AG10803 (cell line): Measurements from ENCODE around the gene NKRF.

Experiments used
- DNase-seq: peaks from one replicate; pipeline ENCODE4 v3.0.0; 2010; ENCODE audit warnings: low read depth
- H3K4me3 ChIP-seq: 2 replicates; pipeline ENCODE4 v1.5.1; 2011; ENCODE audit warnings: mild to moderate bottlenecking, low read length, control low read depth
- TF ChIP-seq, protein P1 (sequence below): conservative IDR thresholded peaks from 2 replicates; pipeline ENCODE4 v1.5.1; 2011; ENCODE audit warnings: mild to moderate bottlenecking, low read length, control low read depth, inconsistent platforms

Gene NKRF

DNA sequence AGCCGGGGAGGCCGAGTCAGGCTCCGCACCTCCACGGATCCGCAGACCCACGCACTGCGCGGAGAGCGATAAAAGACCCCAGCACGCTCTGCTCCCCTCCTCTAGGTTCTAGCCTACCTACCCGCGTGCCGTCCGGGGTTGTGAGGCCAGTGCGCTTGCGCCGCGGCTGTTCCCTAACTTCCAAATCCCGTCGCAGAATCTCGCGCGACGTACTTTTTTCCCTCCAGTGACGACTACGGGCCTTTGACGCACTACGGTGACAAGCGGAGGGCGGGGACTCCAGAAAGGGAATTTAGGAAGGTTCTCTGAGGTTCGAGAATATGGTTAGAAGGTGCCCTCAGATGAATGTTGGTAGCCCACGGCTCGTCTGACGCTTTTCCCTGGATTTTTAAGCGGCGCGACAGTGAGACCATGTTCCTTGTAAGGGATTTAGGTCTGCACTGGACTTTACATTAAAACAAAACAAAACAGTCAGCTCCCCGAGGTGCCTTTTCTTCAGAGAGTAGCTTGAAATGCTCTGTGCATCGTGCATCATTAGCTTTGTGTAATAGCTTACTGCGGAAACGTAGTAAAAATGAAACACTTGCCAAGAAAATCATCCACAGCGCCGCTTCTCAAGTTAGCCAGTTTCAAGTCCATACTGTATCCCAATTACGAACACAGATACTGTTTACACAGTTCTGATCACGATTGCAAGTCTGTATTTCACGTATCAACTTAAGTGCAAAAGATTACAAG lies at the start of gene NKRF:
Gene NKRF, minus strand, starts transcription at position 145 of the 738 bp plus-strand sequence.
- TF ChIP-seq, protein P1, sequence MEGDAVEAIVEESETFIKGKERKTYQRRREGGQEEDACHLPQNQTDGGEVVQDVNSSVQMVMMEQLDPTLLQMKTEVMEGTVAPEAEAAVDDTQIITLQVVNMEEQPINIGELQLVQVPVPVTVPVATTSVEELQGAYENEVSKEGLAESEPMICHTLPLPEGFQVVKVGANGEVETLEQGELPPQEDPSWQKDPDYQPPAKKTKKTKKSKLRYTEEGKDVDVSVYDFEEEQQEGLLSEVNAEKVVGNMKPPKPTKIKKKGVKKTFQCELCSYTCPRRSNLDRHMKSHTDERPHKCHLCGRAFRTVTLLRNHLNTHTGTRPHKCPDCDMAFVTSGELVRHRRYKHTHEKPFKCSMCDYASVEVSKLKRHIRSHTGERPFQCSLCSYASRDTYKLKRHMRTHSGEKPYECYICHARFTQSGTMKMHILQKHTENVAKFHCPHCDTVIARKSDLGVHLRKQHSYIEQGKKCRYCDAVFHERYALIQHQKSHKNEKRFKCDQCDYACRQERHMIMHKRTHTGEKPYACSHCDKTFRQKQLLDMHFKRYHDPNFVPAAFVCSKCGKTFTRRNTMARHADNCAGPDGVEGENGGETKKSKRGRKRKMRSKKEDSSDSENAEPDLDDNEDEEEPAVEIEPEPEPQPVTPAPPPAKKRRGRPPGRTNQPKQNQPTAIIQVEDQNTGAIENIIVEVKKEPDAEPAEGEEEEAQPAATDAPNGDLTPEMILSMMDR = no peak
- DNase-seq = peak; percentile 86
- H3K4me3 ChIP-seq = peak within 1 kb of the TSS; percentile 91

DNA sequence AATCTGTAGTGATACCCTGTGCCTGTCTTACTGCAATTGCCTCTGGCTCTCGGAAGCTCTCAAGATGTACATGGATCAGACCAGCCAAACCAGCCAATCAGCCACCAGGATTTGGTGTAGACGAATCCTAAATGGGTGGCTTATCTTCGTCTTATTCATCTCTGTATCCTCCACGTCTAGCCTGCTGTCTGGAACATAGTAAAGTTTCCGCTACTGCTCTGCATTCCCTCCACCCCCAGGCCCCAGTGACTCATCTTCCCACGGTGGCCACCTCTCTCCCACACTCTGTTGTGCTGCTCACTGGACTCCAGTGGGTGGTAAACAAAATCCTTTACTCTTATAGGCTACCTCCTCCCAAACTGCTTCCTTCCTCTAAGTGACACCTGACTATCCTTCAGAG lies 48.9 kb upstream of the NKRF start:
- DNase-seq = peak; percentile 62
- TF ChIP-seq, protein P1 = no peak

DNA sequence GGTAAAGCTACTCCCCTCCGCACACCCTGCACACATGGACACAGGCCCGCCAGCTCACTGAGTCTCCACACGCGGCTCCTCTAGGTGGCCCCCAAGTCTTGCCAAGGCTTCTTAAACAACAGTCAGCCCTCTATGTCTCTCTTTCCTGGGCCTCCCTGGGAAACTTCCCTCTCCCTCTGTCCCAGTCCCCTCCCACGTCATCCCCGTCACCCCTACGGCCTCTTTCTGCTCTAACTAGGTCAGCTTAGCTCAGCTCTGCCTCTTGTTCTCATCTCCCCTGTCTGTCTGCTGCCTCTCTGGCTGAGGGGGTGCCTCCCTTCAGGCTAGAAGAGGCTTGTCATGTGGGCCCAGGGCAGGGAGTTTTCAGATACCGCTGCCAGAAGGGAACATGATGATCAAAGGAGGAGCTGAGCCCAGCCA lies 47.9 kb upstream of the NKRF start:
- H3K4me3 ChIP-seq = no peak overlapping the region
- TF ChIP-seq, protein P1 = peak; percentile 32; the same call in 1 of the 2 replicates
- DNase-seq = peak; percentile 50

More for the DNA sequence above, 48.9 kb upstream of the NKRF start:
- no peak overlapping the region for H3K4me3 ChIP-seq

DNA sequence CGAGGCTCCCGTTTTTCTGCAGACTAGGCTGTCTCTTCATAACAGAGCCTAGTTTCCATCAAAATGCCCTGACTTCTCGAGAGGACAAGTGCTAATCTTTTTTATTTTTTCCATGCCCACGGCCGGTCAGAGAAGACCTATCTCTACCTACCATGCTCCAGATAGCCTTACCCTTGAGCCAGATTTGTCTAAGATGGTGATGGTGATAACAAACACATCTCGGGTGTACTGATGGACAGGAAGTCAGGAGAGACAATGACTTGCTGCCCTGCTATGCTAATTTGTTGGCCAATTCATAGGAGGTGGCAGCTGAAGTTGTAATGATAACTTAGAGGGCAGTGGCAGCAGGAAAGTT lies 42.2 kb upstream of the NKRF start:
- TF ChIP-seq, protein P1 = no peak
- DNase-seq = no peak

DNA sequence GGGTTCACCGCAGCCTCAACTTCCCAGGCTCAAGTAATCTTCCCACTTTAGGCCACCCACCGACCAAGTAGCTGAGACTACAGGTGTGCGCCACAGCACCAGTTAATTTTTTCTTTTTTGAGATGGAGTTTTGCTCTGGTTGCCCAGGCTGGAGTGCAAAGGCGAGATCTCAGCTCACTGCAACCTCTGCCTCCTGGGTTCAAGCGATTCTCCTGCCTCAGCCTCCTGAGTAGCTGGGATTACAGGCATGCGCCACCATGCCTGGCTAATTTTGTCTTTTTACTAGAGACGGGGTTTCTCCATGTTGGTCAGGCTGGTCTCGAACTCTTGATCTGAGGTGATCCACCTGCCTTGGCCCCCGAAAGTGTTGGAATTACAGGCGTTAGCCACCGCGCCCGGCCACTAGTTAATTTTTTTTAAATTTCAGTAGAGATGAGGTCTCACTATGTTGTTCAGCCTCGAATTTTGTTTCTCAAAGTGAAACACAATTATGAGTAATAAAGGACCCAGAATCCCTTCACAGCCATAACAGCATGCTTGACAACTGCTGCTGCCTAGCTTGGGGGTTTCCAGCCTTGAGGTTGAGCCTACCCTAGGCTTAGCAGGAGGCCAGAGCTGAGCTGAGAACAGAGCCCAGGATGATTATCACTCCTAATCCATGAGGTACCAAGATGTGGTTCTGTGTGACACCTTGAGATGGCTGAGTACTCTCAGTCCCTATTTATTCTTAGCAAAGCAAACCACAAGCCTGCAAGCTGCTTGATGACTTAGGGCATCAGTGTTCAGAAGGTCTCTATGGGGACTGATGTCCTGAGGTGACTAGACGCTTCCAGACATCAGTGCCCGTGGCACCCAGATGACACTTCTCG lies 41.6 kb upstream of the NKRF start:
- no peak for DNase-seq
- TF ChIP-seq, protein P1 = no peak
- no peak overlapping the region for H3K4me3 ChIP-seq

More for the DNA sequence above, 42.2 kb upstream of the NKRF start:
- no peak overlapping the region for H3K4me3 ChIP-seq

DNA sequence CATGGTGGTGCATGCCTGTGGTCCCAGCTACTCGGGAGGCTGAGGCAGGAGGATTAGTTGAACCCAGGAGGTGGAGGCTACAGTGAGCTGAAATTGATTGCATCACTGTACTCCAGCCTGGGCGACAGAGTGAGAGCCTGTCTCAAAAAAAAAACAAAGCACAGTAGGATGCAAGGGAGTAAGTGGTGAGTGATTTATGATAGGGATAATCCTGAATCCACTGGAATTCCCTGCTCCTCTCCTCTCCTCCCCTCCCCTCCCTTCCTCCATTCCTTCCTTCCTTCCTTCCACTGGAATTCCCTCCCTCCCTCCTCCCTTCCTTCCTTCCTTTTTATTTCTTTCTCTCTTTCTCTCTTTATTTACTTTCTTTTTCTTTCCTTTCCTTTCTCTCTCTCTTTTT lies 40.9 kb upstream of the NKRF start:
- no peak overlapping the region for H3K4me3 ChIP-seq
- TF ChIP-seq, protein P1 = no peak
- no peak for DNase-seq
